ENCODE data around the gene GJA1.
"Not testable (repeated sequence)": the region's sequence is repeated elsewhere in the genome, so short reads cannot be mapped to it uniquely, and the experiment has no call there.

Gene GJA1

DNA sequence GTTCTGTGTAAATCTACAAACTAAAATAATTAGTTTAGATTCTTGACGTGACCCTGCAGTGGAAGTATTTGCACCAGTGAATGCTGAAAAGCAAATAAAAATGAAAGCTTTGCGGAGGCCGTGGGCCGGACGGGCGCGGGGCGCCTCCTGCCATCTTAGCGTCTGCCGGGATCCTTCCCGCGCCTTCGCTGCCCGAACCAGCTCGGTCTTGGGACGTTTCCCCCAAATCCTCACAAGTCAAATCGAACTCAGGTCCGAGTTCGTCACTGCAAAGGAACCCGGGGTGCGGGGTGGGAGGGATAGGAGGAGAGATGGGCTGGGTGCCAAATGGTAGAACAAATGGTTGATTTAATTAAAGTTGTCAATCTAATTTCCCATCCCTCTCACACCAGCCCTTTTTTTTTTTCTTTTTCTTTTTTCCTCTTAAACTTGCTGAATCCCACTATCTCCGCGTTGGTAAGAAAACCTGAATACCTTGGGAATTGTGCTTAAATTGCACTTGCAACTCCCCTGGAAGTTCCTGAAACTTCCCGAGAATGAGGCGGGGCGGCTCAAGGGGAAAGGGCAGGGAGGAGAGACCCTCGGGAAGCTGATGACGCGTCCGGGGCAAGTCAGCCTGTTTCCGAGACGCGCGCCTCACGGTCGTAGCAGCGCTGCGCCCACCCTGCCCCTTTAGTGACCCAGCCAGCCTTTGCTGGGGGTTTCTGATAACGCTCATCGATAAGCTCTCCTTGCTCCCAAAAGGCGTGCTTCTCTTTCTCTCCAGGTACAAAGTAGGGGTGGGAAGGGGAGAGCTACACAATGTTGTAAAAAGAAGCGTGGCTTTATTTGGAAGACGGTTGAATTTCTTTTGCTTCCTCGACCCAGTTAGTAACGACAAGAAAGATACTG is 1.8 kb downstream of the GJA1 start:
- in situ Hi-C loops (cut with MboI; ENCODE audit: low sequenced_read_pairs): no loop called here

DNA sequence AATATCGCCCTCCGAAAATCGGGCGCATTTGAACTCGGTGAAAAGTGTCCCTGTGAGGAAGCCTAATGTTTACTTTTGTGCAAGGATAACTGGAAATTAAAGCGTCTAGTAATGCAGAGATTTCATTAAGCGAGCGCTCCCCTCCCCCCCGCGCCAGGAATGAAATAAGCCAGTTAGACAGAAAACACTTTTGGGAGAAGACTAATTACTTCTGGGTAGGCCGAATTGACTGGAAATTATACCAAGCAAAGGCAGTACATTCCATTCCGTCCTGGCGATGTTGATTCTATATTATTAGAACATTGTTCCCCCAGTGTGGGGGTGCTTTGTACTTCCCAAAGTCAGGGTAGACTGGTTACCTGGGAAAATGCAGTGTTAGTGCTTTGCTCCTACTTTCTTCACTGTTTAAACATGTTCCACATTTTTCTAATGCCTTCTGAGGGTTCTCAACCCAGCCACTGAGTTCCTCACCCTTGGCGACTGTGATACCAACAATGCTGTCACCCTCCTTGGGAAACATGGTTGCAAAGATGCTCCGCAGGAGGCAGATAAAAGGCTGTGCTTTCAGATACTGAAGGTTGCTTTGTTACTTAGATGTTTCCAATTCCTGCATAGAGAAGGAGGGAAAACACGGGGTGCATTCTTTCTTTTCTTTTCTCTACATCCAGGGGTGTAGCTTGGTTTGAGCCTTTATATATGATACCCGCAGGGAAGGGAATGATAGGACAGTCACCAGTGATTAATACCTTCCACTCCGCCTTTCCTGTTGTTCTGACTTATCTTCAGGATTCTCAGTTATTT is 2.6 kb downstream of the GJA1 start:
- in situ Hi-C loops (cut with MboI; ENCODE audit: low sequenced_read_pairs): no loop called here

DNA sequence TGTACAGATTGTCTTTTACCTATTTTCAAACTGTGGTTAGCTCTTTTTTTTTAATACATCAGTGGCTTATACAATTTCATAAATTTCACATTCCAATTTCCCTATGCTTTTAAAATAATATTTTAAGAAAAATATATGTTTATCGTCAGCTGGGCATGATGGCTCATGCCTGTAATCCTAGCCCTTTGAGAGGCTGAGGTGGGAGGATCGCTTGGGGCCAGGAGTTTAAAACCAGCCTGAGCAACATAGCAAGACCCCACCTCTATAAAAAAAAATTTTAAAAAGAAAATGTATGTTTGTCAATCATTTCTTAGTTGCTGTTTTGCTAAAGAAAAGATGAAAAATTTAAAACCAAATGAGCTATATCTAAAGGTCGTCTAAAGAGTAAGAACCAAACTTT is 3.4 kb downstream of the GJA1 start:
- in situ Hi-C loops (cut with MboI; ENCODE audit: low sequenced_read_pairs): no loop called here

DNA sequence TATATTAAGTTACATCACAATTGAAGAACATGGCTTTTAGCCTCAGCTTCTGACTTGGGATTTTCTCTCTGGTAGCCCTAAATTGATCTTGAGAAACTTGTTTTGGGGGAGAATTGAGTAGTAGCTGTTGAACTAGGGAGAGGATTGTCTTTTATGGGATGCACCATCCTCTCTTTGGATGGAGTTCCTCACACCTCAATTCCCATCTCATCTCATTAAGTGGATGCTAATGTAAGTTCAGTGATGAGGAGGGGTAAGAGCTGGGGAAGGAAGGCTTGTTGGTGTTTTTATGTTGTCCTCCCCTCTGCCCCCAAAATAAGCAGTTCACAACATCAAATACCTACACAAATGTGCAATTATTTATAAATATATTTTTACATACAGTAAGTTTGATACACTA is 4.0 kb downstream of the GJA1 start:
- in situ Hi-C loops (cut with MboI; ENCODE audit: low sequenced_read_pairs): no loop called here

DNA sequence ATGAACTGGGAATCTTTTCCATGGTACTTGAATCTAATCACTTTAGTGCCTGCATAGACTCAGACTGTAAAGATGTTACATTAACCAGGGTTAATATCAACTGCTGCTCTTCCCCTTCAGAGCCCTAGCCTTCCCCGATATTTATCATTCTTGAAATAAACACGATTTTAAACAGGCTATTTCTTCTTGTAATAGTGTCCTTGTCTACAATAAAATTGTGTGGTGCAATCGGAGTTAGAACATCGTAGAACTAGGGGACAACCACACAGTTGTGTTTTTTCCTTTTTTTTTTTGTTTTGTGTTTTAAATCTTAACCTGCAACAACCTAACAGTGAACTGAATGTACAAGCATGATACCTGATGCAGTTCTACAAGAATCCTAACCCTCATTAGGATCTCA is 4.5 kb downstream of the GJA1 start:
- in situ Hi-C loops (cut with MboI; ENCODE audit: low sequenced_read_pairs): no loop called here

DNA sequence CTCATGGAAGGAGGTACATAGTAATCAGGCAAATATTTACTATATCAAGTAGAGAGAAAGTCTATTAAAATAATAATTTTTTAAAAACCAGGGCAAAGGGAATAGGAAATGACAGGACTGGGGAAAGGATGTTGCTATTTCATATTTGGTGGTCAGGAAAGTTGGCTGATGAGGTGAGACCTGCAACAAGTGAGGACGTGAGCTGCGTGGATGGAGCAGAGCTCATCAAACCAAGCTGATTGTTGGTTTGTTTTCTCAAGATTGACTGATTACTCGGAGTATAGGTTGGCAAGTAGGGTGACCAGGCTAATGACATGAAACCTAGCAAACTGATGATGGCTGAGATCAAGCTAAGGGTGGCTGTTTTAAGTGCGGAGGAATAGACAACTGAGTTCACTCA is 6.0 kb downstream of the GJA1 start:
- in situ Hi-C loops (cut with MboI; ENCODE audit: low sequenced_read_pairs): no loop called here

DNA sequence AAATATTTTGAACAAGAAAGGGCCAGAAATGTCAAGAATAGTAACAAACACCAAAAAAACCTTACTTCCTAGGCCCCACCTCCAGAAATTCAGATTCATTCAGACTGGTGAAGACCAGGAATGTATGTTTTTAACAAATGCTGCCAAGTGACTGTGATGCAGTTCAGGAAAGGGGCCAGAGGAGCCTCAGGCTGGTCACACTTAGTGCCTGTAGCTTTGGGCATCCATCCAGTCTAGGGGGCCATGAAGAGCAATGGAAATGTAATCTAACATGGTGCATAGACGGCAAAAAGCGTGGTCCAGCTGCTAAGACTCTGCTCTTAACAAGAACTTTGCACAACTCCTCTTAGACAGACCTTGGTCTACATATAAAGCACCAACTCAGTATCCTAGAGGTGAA is 7.1 kb downstream of the GJA1 start:
- in situ Hi-C loops (cut with MboI; ENCODE audit: low sequenced_read_pairs): no loop called here

DNA sequence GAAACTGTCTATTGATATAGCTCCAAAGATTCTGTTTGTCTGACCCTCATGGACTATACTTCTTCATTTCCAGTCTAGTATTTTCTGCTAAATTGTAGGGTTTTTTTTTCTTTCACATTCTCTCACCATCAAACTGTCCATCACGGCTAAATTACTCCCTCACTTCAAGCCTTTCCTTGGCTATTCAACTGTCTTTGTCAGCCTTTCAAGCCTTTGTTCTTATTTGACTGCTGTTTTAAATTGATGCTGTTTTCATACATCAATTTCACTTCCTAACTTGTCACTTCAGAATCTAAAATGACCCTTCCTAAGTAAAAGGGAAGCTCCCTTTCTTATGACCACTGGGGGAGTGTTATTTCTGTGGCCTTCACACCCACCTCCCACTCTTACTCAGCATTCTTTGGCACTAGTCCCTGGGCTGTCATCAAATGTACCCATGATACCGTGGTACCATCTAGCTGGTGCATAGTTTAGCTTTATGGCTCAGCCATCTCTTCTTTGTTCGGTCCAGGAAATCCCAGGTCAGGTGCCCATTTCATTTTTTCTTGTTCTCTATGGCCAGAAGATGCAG is 8.6 kb downstream of the GJA1 start:
- in situ Hi-C loops (cut with MboI; ENCODE audit: low sequenced_read_pairs): no loop called here

DNA sequence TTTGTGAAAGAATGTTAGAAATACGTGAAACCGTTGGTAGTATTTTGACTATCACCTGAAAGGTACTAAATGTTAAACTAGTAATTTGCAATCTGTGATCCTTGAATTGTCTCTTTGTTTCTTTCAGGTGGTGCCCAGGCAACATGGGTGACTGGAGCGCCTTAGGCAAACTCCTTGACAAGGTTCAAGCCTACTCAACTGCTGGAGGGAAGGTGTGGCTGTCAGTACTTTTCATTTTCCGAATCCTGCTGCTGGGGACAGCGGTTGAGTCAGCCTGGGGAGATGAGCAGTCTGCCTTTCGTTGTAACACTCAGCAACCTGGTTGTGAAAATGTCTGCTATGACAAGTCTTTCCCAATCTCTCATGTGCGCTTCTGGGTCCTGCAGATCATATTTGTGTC is 11.3 kb downstream of the GJA1 start:
- in situ Hi-C loops (cut with MboI; ENCODE audit: low sequenced_read_pairs): not testable (repeated sequence)

DNA sequence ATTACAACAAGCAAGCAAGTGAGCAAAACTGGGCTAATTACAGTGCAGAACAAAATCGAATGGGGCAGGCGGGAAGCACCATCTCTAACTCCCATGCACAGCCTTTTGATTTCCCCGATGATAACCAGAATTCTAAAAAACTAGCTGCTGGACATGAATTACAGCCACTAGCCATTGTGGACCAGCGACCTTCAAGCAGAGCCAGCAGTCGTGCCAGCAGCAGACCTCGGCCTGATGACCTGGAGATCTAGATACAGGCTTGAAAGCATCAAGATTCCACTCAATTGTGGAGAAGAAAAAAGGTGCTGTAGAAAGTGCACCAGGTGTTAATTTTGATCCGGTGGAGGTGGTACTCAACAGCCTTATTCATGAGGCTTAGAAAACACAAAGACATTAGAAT is 12.3 kb downstream of the GJA1 start:
- in situ Hi-C loops (cut with MboI; ENCODE audit: low sequenced_read_pairs): not testable (repeated sequence)

DNA sequence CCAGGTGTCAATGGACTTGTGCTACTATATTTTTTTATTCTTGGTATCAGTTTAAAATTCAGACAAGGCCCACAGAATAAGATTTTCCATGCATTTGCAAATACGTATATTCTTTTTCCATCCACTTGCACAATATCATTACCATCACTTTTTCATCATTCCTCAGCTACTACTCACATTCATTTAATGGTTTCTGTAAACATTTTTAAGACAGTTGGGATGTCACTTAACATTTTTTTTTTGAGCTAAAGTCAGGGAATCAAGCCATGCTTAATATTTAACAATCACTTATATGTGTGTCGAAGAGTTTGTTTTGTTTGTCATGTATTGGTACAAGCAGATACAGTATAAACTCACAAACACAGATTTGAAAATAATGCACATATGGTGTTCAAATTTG is 13.1 kb downstream of the GJA1 start:
- in situ Hi-C loops (cut with MboI; ENCODE audit: low sequenced_read_pairs): not testable (repeated sequence)

DNA sequence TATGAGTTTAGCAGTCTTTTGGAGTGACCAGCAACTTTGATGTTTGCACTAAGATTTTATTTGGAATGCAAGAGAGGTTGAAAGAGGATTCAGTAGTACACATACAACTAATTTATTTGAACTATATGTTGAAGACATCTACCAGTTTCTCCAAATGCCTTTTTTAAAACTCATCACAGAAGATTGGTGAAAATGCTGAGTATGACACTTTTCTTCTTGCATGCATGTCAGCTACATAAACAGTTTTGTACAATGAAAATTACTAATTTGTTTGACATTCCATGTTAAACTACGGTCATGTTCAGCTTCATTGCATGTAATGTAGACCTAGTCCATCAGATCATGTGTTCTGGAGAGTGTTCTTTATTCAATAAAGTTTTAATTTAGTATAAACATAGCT is 13.9 kb downstream of the GJA1 start:
- in situ Hi-C loops (cut with MboI; ENCODE audit: low sequenced_read_pairs): no loop called here

DNA sequence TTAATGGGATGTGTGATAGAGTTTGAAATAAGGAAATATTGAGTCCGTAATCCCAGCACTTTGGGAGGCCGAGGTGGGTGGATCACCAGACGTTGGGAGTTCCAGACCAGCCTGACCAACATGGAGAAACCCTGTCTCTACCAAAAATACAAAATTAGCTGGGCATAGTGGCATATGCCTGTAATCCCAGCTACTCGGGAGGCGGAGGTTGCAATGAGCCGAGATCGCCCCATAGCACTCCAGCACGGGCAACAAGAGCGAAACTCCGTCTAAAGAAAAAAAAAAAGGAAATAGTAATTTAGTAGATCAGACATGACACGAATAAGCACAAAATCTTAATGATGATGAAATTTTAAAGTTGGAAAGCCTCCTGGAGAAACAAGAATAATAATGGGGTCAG is 14.8 kb downstream of the GJA1 start:
- in situ Hi-C loops (cut with MboI; ENCODE audit: low sequenced_read_pairs): no loop called here

DNA sequence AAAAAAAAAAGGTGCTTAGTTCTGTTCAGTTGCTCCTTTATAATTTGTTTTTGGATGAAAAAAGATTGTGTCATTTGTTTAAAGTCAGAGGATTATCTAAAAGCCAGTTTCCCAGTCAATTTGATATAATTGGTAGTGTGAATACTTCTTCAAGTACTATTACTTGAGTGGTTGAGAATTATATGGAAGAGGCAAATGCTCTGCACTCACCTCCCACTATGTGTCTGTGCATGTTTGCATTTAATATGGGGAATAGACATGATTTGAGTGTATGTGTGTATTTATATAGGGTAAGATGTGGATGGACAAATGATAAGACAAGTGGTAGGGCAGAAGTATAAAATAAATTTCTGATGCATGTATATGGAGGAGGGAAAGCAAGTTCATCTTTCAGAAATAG is 15.8 kb downstream of the GJA1 start:
- in situ Hi-C loops (cut with MboI; ENCODE audit: low sequenced_read_pairs): no loop called here

DNA sequence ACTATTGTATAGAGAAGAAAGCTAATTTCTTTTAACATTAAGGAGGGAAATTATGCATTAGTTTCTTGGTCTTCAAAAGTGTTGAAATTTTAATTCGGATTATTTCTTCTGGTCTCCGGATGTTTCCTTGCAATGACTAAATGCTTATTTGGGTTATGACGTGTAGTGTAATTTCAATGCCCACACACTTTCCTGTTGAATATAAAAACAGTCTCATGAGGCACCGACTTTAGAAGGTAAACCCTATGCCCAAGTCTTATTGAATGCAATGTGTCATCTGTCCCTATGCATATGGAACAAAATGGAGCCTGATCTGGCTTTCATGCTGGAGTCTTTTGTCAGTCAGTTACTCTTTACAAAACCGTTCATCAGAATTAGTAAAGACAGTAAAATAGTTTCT is 17.7 kb downstream of the GJA1 start:
- in situ Hi-C loops (cut with MboI; ENCODE audit: low sequenced_read_pairs): no loop called here

DNA sequence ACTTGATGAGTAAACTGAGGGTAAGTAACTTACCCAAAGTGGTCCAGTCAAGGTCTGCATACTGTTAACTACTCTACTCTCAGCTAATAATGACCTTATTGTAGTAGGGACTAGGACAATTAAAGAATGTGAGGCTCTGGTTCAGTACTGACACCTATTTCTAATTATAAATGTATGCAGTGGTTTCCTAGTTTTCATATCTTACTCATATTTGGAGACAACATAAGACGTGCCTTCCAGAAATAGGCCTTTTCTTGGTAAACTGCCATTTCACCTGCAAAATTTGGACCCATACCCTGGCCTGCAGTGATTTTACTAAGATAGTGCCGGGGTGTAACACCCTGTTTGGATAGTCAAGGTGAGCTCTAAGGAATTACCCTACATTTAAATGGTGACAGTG is 24.7 kb downstream of the GJA1 start:
- in situ Hi-C loops (cut with MboI; ENCODE audit: low sequenced_read_pairs): no loop called here

DNA sequence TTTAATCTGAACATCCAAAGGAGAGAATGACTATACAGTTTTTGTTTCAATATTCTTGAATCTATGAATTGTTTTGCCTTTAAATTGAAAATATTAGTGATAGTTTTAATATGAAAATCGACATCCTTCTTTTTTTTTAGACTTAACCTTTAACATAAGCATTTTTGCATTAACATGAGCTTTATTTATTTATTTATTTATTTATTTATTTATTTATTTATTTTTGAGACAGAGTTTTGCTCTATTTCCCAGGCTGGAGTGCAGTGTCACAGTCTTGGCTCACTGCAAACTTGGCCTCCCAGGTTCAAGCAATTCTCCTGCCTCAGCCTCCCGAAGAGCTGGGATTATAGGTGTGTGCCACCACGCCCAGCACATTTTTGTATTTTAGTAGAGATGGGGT is 27.6 kb downstream of the GJA1 start:
- in situ Hi-C loops (cut with MboI; ENCODE audit: low sequenced_read_pairs): no loop called here

DNA sequence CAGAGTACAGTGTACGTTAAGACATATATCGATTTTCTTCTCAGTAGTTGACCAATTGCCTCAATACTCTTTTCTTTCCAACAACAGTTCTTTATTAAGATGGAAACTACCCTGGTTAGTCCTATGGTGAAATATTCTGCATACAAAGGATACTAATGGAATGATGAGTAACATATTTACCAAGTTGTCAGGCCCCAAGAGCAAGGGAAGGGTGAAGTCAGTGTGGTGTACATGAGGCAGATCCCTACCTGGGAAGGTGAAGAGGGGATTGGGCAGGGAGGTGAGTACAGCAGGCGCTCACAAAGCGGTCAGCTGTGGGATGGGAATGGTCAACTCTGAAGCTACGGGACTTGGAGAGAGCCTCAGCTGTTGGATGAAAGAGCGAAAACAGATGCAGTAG is 29.7 kb downstream of the GJA1 start:
- in situ Hi-C loops (cut with MboI; ENCODE audit: low sequenced_read_pairs): no loop called here

DNA sequence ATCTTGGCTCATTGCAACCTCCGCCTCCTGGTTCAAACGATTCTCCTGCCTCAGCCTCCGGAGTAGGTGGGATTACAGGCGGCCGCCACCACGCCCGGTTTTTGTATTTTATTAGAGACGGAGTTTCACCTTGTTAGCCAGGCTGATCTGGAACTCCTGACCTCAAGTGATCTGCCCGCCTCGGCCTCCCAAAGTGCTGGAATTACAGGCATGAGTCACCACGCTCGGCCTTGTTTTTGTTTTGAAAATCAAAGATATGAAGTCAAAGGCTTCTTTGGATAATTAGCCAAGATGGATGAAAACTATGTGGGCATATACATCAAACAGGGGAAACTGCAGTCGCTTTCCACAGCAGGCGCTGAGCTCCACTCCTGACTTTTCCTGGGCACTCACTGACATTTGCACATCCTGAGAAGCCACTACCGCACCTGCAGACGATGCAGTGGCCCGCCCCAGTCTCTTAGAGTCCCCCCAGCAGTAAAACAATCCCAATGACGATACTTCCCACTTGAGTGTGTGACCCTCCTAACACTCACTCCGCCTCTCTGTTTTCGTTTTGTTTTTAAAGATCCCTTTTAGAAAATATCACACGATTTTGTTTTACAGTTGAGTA is 44.1 kb downstream of the GJA1 start:
- in situ Hi-C loops (cut with MboI; ENCODE audit: low sequenced_read_pairs): no loop called here

DNA sequence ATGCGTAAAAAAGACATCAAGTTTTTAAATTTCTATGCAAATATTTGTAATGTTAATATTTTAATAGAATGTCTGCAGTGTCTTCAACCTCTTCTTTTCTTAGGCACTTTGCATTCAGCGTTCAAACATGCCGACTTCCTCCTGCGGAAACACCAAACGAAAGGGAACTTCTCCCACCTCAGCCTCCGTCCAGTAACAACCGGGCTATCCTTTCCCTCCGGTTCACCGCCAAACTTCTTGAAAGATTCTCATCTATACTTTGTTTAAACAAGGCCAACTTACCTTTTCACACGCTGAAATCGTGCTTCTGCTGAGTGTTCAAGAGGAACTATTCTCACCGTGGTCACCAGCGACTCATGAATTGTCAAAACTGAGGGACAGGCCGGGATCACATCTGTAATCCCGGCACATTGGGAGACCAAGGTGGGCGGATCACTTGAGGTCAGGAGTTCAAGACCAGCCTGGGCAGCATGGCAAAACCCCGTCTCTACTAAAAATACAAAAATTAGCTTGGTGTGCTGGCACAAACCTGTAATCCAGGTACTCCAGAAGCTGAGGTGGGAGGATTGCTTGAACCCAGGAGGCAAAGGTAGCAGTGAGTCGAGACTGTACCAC is 44.8 kb downstream of the GJA1 start:
- in situ Hi-C loops (cut with MboI; ENCODE audit: low sequenced_read_pairs): no loop called here
